Mesenchymal stem cell (in vitro differentiated cells and primary cell): Measurements from ENCODE around the gene TMEFF1.

Experiments
- DNase-seq: peaks from one replicate; pipeline ENCODE4 v3.0.0-alpha.2; 2013
- H2AFZ ChIP-seq: one replicate; pipeline ENCODE4 v1.6.1; 2013; ENCODE audit warnings: low read depth, mild to moderate bottlenecking, control low read depth, inconsistent platforms, low read length, moderate library complexity
- H2AK5ac ChIP-seq: 2 replicates; pipeline ENCODE4 v1.6.1; 2013; ENCODE audit warnings: low read length, moderate library complexity, mild to moderate bottlenecking, inconsistent platforms; ENCODE audit not compliant: severe bottlenecking
- H2BK120ac ChIP-seq: one replicate; pipeline ENCODE4 v1.6.1; 2013; ENCODE audit warnings: low read depth, mild to moderate bottlenecking, inconsistent platforms, low read length, moderate library complexity
- H2BK12ac ChIP-seq, 2 experiments: one replicate each; pipeline ENCODE4 v1.6.1; 2013; ENCODE audit warnings: inconsistent platforms in 2 of 2, low read length in 2 of 2, mild to moderate bottlenecking in 2 of 2, moderate library complexity in 2 of 2, control low read depth in 1 of 2
- H2BK15ac ChIP-seq: one replicate; pipeline ENCODE4 v1.6.1; 2013; ENCODE audit warnings: mild to moderate bottlenecking, low read depth, inconsistent platforms; ENCODE audit not compliant: poor library complexity, severe bottlenecking
- H2BK5ac ChIP-seq: 2 replicates; pipeline ENCODE4 v1.6.1; 2013; ENCODE audit warnings: low read depth, mild to moderate bottlenecking, low read length, control low read depth, inconsistent platforms; ENCODE audit not compliant: poor library complexity, severe bottlenecking
- H3K14ac ChIP-seq, 2 experiments: one replicate each; pipeline ENCODE4 v1.6.1; 2013; ENCODE audit warnings: inconsistent platforms in 2 of 2, low read length in 2 of 2, control low read depth in 1 of 2, mild to moderate bottlenecking in 1 of 2, moderate library complexity in 1 of 2
- H3K18ac ChIP-seq, 2 experiments: one replicate each; pipeline ENCODE4 v1.6.1; 2013; ENCODE audit warnings: inconsistent platforms in 2 of 2, low read length in 2 of 2, control low read depth in 1 of 2, low read depth in 1 of 2, mild to moderate bottlenecking in 1 of 2
- H3K23ac ChIP-seq, 2 experiments: one replicate each; pipeline ENCODE4 v1.6.1; 2013; ENCODE audit warnings: inconsistent platforms in 2 of 2, low read length in 2 of 2, mild to moderate bottlenecking in 2 of 2, moderate library complexity in 2 of 2, control low read depth in 1 of 2
- H3K27ac ChIP-seq: 2 replicates; pipeline ENCODE4 v1.5.1; 2013; ENCODE audit warnings: mild to moderate bottlenecking, moderate library complexity, low read length, control low read depth, inconsistent platforms; ENCODE audit not compliant: poor library complexity, severe bottlenecking
- H3K27me3 ChIP-seq, 2 experiments: 2 replicates each; pipeline versions ENCODE4 v1.6.1 to v1.7.0; 2013; ENCODE audit warnings: low read length in 2 of 2, mild to moderate bottlenecking in 2 of 2, moderate library complexity in 2 of 2, control low read depth in 1 of 2, inconsistent platforms in 1 of 2; ENCODE audit not compliant: control insufficient read depth in 1 of 2, insufficient read depth in 1 of 2
- H3K36me3 ChIP-seq, 2 experiments: 2 replicates each; pipeline versions ENCODE4 v1.6.1 to v1.7.0; 2013; ENCODE audit warnings: low read length in 2 of 2, control low read depth in 1 of 2, inconsistent platforms in 1 of 2, low read depth in 1 of 2, mild to moderate bottlenecking in 1 of 2; ENCODE audit not compliant: insufficient read depth in 2 of 2, control insufficient read depth in 1 of 2
- H3K4ac ChIP-seq, 2 experiments: one replicate each; pipeline ENCODE4 v1.6.1; 2013; ENCODE audit warnings: inconsistent platforms in 2 of 2, low read length in 2 of 2, mild to moderate bottlenecking in 2 of 2, moderate library complexity in 2 of 2, control low read depth in 1 of 2, low read depth in 1 of 2
- H3K4me1 ChIP-seq: 2 replicates; pipeline ENCODE4 v1.6.1; 2013; ENCODE audit warnings: low read depth, low read length, control low read depth; ENCODE audit not compliant: control insufficient read depth, insufficient read depth
- H3K4me2 ChIP-seq: 2 replicates; pipeline ENCODE4 v1.6.1; 2013; ENCODE audit warnings: low read length, mild to moderate bottlenecking, inconsistent platforms; ENCODE audit not compliant: poor library complexity, severe bottlenecking
- H3K4me3 ChIP-seq, 2 experiments: 2 replicates each; pipeline versions ENCODE4 v1.5.1 to v1.7.0; 2013; ENCODE audit warnings: low read length in 2 of 2, mild to moderate bottlenecking in 2 of 2, control low read depth in 1 of 2, low read depth in 1 of 2; ENCODE audit not compliant: insufficient read depth in 1 of 2
- H3K79me1 ChIP-seq: replicated peaks from 2 replicates; pipeline ENCODE4 v1.6.1; 2013; ENCODE audit warnings: mild to moderate bottlenecking, control low read depth, low read length, inconsistent platforms; ENCODE audit not compliant: poor library complexity, severe bottlenecking
- H3K9ac ChIP-seq: 2 replicates; pipeline ENCODE4 v1.7.0; 2013; ENCODE audit warnings: mild to moderate bottlenecking, low read length, moderate library complexity
- H3K9me3 ChIP-seq: 2 replicates; pipeline ENCODE4 v1.7.0; 2013; ENCODE audit warnings: mild to moderate bottlenecking, low read length; ENCODE audit not compliant: control insufficient read depth
- H4K8ac ChIP-seq: one replicate; pipeline ENCODE4 v1.6.1; 2013; ENCODE audit warnings: inconsistent platforms, mild to moderate bottlenecking, low read length, moderate library complexity
- H4K91ac ChIP-seq: one replicate; pipeline ENCODE4 v1.6.1; 2013; ENCODE audit warnings: mild to moderate bottlenecking, low read length, inconsistent platforms
- WGBS: methylation state at CpG from one replicate; pipeline ENCODE4 v1.1.7; 2013; ENCODE audit warnings: mixed read lengths; 5-methylcytosine and 5-hydroxymethylcytosine counted together

The TMEFF1 gene

DNA sequence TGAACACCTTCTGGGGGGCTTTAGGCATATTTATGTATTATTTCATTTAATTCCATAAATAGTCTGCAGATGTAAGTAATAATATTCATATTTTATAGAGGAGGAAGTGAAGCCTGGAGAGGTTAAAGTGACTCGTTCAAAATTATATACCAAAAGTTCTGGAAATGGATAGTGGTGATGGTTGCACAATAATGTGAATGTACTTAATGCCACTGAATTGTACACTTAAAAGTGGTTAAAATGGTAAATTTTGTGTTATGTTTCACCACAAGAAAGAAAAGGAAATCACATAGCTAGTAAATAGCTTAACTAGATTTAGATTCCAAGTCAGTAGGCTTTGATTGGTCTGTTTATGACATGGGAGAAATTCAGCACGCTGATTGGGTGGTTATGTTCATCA is 13.0 kb upstream of the TMEFF1 start:
- H3K36me3 ChIP-seq = peaks cover 0 to 30% of the 10 kb centered on the region in 2 experiments
- H2AFZ ChIP-seq = no peak overlapping the region
- no peak overlapping the region for H2BK12ac ChIP-seq
- no peaks in the 10 kb centered on the region for H3K4me1 ChIP-seq
- no peak for DNase-seq
- H3K79me1 ChIP-seq = peaks cover 12% of the 10 kb centered on the region
- H2AK5ac ChIP-seq = no peak overlapping the region
- no peak overlapping the region for H3K27ac ChIP-seq
- H3K27me3 ChIP-seq = no peaks in the 10 kb centered on the region
- H3K23ac ChIP-seq = no peak overlapping the region
- 99% methylated on average over 2 of the region's 2 CpGs for WGBS
- no peak overlapping the region for H3K9ac ChIP-seq
- no peak overlapping the region for H3K4me3 ChIP-seq
- no peaks in the 10 kb centered on the region for H3K9me3 ChIP-seq
- no peak overlapping the region for H3K18ac ChIP-seq
- H2BK120ac ChIP-seq = no peak overlapping the region
- no peak overlapping the region for H4K91ac ChIP-seq
- no peak overlapping the region for H3K4ac ChIP-seq
- no peak overlapping the region for H2BK5ac ChIP-seq
- no peak overlapping the region for H3K14ac ChIP-seq
- H2BK15ac ChIP-seq = no peak overlapping the region
- H4K8ac ChIP-seq = no peak overlapping the region
- no peak overlapping the region for H3K4me2 ChIP-seq

DNA sequence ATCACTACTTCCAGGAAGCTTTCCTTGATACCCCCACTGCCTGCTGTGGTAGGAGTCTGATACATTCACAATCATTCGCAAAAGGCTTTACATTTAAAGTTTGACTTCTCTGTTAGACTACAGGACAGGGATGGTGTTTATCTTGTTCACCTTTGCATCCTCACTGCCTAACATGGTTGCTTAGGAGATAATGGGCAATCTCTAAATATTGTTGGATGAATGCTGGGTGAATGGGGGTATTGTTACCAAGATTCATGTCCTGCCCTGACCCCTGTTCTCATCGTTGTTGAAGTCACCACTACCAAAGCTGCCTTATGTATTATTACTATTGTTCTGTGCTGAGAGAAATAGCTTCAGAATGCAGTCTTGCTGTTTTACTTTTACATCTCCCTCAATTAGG is 7.7 kb upstream of the TMEFF1 start:
- Histone ChIP-seq H3K18ac (no peak overlapping the region), H2AK5ac (no peak overlapping the region), H3K4me1 (no peaks in the 10 kb centered on the region), H2BK12ac (no peak overlapping the region), H2BK15ac (no peak overlapping the region), H3K4ac (no peak overlapping the region), H3K36me3 (no peaks in the 10 kb centered on the region), H3K79me1 (peaks cover 10% of the 10 kb centered on the region), H2AFZ (no peak overlapping the region), H3K23ac (no peak overlapping the region), H3K9ac (no peak overlapping the region), H2BK120ac (no peak overlapping the region), H3K14ac (no peak overlapping the region), H3K27me3 (no peaks in the 10 kb centered on the region), H4K91ac (no peak overlapping the region), H3K9me3 (no peaks in the 10 kb centered on the region), H3K27ac (no peak overlapping the region), H3K4me2 (no peak overlapping the region), H2BK5ac (no peak overlapping the region), H4K8ac (no peak overlapping the region), H3K4me3 (no peak overlapping the region)
- WGBS = 100% methylated on average over 1 of the region's 2 CpGs
- DNase-seq = no peak

DNA sequence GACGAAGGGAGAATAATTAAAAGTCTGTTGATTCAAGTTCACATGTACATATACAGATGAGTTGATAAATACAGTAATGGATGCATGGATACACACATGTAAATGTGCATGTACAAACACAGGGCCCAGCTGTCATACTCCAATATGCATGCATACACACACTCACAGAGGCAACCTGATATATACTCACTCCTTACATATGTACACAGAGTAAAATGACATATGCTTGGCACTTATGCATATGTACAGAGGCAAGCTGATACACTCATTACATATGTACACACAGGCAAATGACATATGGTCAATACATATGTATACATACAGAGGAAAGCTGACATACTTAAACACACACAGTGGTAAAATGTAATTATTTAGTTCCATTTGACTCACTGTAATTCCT is 7.2 kb upstream of the TMEFF1 start:
- Histone ChIP-seq H3K4me3 (no peak overlapping the region), H2BK12ac (no peak overlapping the region), H3K4ac (no peak overlapping the region), H2BK120ac (no peak overlapping the region), H3K27ac (no peak overlapping the region), H2AK5ac (no peak overlapping the region), H4K8ac (no peak overlapping the region), H4K91ac (no peak overlapping the region), H2AFZ (no peak overlapping the region), H3K79me1 (peaks cover 10% of the 10 kb centered on the region), H2BK15ac (no peak overlapping the region), H3K18ac (no peak overlapping the region), H3K9ac (no peak overlapping the region), H3K9me3 (no peaks in the 10 kb centered on the region), H2BK5ac (no peak overlapping the region), H3K14ac (no peak overlapping the region), H3K23ac (no peak overlapping the region), H3K27me3 (no peaks in the 10 kb centered on the region), H3K4me2 (no peak overlapping the region), H3K4me1 (no peaks in the 10 kb centered on the region), H3K36me3 (no peaks in the 10 kb centered on the region)
- no peak for DNase-seq
- no CpG with 5 or more reads among the region's 1 CpG for WGBS

DNA sequence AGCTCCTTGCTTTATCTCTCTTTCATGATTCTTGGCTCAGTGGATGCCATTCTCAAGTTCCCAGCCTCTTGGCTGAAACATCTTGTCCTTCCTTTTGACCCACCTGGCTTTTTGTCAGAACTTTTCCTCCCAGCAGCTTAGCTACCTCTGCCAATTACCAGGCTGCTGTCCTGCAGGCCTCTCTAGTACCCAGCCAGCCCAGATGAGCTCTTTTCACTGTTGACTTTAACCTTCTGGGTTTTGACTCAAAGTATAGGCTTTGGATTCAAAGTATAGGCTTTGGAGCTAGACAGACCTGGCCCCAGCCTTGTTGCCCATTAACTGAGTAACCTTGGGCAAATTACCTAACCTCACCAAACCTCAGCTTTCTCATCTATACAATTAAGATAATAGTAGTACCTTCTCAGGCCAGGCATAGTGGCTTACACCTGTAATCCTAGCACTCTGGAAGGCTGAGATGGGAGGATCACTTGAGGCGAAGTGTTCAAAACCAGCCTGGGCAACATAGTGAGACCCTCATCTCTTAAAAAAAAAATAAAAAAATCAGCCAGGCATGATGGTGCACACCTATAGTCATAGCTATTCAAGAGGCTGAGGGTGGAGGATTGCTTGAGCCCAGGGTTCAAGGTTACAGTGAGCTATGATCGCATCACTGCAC is 6.6 kb upstream of the TMEFF1 start:
- Histone ChIP-seq H2BK120ac (no peak overlapping the region), H3K4me3 (no peak overlapping the region), H3K4me2 (no peak overlapping the region), H4K8ac (no peak overlapping the region), H4K91ac (no peak overlapping the region), H2BK15ac (no peak overlapping the region), H3K36me3 (no peaks in the 10 kb centered on the region), H3K23ac (no peak overlapping the region), H3K27ac (no peak overlapping the region), H3K4me1 (no peaks in the 10 kb centered on the region), H2BK12ac (no peak overlapping the region), H3K14ac (no peak overlapping the region), H2AK5ac (no peak overlapping the region), H3K4ac (no peak overlapping the region), H3K79me1 (peaks cover 10% of the 10 kb centered on the region), H2BK5ac (no peak overlapping the region), H3K18ac (no peak overlapping the region), H3K9ac (no peak overlapping the region), H3K9me3 (no peaks in the 10 kb centered on the region), H2AFZ (no peak overlapping the region), H3K27me3 (no peaks in the 10 kb centered on the region)
- no peak for DNase-seq
- 100% methylated on average over 1 of the region's 2 CpGs for WGBS
